Measurements from ENCODE around the gene PLXNA4.

The PLXNA4 gene

GRCh38 chr7:132102391-132102790, 473.9 kb downstream of the PLXNA4 start:
- FAIRE-seq (no peak), DNase-seq (ENCODE audit: low spot score) (no peak)

DNA sequence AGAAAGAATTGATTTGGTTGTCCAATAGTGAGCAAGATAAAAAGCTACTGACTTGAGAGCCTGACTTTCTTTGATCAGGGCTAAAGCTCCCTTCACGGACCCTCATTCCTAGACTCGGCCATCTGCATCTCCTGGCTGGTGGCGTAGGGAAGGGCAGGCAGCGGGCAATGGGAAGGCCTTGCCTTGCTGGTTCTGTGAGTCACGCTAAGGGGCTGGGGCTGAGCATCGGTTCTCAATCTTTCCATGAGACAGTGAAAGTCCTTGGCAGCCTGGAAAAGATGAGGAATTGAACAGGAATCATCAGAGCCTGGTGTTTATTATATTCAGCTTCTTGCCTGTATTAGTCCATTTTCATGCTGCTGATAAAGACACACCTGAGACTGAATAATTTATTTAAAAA, 475.3 kb downstream of the PLXNA4 start:
- FAIRE-seq (no peak), DNase-seq (ENCODE audit: low spot score) (no peak)

GRCh38 chr7:132100483-132100882, 475.8 kb downstream of the PLXNA4 start:
- FAIRE-seq: no peak
- no peak for DNase-seq (ENCODE audit: low spot score)

GRCh38 chr7:132099163-132099562, 477.1 kb downstream of the PLXNA4 start:
- FAIRE-seq: no peak
- DNase-seq (ENCODE audit: low spot score): no peak

DNA sequence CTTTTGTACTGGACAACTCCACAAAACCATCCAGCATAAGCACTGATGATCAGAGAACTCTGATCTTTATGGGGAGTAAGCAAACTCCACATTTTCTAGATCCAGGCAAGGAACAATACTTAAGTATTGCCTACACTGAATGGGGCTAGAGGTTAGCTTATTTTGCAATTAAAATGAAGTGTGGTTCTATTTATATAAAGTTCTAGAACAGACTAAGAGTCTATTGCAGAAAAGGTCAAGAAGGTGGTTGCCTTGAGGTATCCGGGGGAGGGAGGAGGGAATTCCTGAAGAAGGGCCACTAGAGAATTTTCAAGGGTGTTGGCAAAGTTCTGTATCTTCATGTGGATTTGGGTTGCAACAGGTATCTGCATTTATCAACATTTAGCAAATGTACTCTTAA, 477.9 kb downstream of the PLXNA4 start:
- DNase-seq (ENCODE audit: low spot score) (no peak), FAIRE-seq (no peak)

GRCh38 chr7:132097550-132098134, 478.6 kb downstream of the PLXNA4 start:
- no peak for DNase-seq (ENCODE audit: low spot score)
- no peak for FAIRE-seq

DNA sequence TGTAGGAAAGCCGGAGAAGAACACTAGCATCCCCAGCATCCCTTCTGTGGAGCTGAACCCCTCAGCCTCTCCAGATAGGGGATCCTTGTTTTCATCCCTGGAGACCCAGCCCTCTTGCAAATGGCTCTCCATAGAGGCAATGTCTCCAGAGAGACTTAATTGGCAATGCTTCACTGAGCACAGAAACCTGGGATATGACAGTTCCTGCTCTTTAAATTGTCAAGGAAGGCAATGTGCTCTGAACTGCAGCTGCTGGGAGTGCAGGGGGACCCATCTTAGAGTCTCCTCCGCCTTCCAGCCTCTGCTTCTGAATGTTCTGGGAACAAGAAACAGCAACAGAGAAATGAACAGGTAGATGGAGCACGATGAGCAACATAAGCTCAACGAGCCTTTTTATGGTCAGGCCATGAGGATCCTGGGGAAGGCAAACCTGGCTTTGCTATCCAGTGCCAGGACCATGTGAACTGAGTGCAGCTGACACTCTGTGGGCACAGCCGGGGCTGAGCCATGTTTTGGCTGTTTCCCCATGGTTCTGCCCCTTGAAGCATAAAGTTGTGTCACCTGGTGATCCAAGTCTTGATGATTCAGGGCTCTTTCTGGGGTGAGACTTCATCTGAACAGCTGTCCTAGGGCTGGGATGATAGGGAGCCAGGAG, 481.0 kb downstream of the PLXNA4 start:
- no peak for FAIRE-seq
- DNase-seq (ENCODE audit: low spot score): no peak

- FAIRE-seq (no peak), DNase-seq (ENCODE audit: low spot score) (no peak)
These were observed 484.2 kb downstream of the PLXNA4 start for GRCh38 chr7:132092106-132092505.

GRCh38 chr7:132091706-132092105, 484.6 kb downstream of the PLXNA4 start:
- DNase-seq (ENCODE audit: low spot score): no peak
- no peak for FAIRE-seq

DNA sequence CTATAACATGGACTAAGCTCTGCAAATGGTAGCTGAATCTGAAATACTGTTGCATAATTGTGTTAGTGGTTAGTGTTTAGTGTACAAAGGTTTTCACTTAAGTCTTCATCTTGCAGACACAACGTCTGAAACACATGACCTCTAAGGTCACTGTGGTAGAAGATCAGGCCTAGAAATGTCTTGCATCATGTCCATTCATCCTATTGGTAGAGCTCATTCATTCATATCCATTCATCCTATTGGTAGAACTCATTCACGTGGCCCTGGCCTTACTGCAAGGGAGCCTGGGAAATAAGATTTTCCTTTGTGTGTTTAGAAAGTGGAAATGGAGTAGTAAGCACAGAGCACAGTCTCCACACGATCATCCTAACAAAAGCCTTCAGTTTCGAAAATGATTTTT, 485.8 kb downstream of the PLXNA4 start:
- no peak for DNase-seq (ENCODE audit: low spot score)
- FAIRE-seq: no peak

DNA sequence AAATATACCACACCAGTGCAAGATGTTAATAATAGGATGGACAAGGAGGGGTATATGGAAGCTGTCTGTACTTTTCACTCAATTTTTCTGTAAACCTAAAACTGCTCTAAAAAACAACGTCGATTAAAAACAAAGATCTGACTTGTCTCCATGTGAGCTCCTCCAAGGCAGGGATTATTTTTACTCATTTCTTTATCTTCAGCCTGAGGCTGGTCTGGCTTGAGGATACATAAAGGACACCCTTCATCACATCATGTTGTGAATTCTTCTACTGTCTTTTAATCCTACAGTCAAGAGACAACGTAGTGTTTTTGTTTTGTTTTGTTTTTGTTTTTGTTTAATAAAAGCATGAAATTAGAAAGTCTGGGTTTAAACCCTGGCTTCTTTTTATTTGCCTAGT, 486.9 kb downstream of the PLXNA4 start:
- FAIRE-seq (no peak), DNase-seq (ENCODE audit: low spot score) (no peak)

DNA sequence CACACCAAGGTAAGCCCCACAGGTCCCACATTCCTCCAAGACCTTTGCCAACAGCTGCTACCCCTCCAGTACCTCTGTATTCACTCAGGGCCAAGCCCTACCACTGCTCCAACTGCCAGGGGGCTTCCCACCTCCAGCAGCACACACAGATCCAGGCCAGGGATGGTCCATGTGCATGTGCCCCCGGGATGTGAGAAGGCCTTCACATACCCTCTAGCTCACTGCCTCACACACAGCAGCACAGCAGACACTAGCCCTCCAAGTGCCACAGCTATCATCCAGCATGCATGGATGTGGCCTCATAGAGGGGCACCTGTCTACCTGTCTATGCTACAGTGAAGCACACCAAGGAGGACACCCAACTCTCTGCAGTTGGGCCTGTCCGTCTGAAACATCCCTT, 488.8 kb downstream of the PLXNA4 start:
- FAIRE-seq: no peak
- DNase-seq (ENCODE audit: low spot score): no peak

- no peak for FAIRE-seq
- no peak for DNase-seq (ENCODE audit: low spot score)
These were observed 491.4 kb downstream of the PLXNA4 start for GRCh38 chr7:132084776-132085388.

DNA sequence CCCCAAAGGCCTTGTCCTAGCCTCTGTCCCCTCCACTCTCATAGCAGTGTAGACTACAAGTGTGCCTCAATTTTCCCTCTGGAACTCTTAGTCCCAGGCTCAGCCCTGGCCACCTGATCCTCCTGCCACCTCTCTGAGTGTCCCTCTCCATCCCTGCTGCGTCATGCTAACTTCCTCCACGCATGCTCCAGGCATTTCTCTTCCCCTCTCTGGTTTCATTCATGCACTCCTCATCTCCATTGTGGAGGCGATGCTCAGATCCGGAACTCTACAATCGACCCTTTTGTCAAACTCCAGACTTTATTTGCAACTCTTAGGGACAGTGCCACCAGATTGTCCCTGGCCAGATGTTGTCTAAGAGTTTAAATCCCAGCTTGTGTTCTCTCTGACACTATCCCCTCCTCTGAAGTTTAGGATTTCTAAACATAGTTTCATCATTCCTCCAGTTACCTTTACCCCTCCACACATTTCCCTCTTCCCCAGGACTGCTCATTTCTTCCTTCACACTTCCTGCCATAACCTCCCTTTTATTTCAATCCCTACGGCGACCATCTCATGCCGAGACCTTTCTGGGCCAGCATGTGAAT, 492.6 kb downstream of the PLXNA4 start:
- no peak for FAIRE-seq
- no peak for DNase-seq (ENCODE audit: low spot score)

GRCh38 chr7:132083126-132083525, 493.1 kb downstream of the PLXNA4 start:
- no peak for DNase-seq (ENCODE audit: low spot score)
- FAIRE-seq: no peak

DNA sequence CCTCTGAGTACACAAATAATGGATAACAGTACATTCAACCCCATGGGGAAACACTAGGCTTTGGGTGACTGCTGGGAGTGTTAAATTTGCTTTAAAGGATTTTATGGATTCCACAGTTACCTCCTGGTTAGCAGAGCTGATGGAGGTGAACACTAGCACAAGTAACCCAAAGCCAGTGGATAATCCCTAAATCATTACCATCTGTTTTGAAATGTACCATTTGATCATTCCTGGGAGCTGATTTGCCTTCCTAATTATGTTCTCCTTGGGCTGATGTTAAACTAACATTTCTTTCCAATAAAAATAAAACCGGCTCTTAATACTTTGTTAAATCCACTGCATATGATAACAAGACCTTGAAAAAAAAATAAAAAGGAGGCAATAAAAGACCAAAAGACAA, 493.9 kb downstream of the PLXNA4 start:
- DNase-seq (ENCODE audit: low spot score) (no peak), FAIRE-seq (no peak)

- no peak for FAIRE-seq
- no peak for DNase-seq (ENCODE audit: low spot score)
These were observed 494.6 kb downstream of the PLXNA4 start for GRCh38 chr7:132081686-132082085.

- FAIRE-seq: no peak
These were observed 495.2 kb downstream of the PLXNA4 start for GRCh38 chr7:132080967-132081668.

GRCh38 chr7:132080467-132080866, 495.8 kb downstream of the PLXNA4 start:
- FAIRE-seq: no peak
- DNase-seq (ENCODE audit: low spot score): no peak

More at GRCh38 chr7:132080967-132081668, 495.2 kb downstream of the PLXNA4 start:
- no peak for DNase-seq (ENCODE audit: low spot score)

DNA sequence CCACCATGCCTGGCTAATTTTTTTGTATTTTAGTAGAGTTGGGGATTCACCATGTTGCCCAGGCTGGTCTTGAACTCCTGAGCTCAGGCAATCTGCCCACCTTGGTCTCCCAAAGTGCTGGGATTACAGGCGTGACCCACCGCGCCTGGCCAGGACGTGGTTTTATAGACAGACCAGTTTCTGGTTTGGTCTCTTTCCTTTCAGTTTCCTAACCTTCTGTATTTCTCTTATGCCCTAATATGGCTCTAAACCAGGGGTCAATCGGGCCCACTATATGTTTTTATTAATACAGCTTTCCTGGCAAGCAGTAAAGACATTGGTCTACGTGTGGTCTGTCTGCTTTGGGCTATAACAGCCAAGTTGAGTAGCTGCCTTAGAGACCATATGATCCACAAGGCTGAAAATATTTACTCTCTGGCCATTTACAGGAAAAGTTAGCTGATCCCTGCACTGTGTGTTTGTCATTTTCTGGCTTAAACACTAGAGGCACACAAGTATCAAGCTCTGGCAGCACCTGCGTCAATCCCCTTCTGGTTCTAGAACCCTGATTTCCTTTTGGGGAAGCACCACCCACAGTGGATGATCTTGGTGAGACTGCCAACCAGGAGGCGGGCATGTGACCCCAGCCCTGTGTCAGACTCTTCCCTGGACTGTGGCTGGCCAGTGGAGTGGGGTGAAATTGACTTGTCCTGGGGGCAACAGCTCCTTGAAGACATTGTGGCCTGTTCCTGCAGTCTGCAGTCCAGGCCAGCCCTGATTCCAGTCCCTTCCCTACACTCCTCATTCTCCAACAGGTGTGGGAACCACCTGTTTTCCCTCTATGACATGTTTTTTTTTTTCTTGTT, 497.2 kb downstream of the PLXNA4 start:
- FAIRE-seq: no peak
- DNase-seq (ENCODE audit: low spot score): no peak

All from RCC 7860 (cell line).